ENCODE measurements around the gene OPCML.

The OPCML gene

DNA sequence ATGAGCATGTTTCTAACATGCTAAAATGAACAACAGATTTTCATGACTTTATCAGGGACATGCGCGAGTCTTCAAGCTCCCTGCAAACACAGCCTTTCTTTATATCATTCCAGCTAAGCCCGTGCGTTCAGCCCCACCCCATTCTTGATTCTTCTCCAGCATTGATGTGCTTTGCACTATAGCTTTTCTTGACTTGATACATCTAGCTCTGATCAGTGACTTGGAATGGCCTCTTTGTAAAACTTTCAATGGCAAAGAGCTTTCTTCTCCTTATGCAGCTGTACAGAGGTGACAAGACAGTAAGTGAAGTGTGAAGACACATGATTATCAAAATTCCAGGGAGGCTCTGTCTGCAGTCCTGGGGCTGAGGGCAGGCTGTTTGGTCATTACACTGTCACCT is 561.0 kb downstream of the OPCML start:
- DNase-seq, result no peak

- no peak for DNase-seq
These were observed 562.4 kb downstream of the OPCML start for GRCh38 chr11:132969892-132970291.

- DNase-seq, result no peak
These were observed 570.3 kb downstream of the OPCML start for GRCh38 chr11:132962041-132962440.

- DNase-seq, result no peak
These were observed 570.8 kb downstream of the OPCML start for GRCh38 chr11:132961453-132961852.

- no peak for DNase-seq
These were observed 571.8 kb downstream of the OPCML start for GRCh38 chr11:132960273-132961078.

DNA sequence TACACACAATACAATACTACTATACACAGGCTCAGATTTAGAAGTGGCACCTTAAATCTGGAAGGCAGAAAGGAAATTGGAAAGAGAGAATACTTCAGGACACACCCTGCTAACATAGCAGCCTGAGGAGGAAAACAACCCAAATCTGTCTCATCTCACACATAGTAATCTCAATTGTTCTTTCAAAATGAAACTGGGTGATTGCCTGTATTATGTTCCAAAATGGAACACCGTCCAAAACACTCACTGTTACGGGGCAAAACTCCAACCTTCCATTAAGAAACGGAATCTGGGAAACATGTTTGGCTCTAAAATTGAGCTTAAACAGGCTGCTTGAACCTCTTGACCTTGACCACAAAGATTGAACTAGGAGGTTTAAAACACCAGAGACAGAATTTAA is 572.6 kb downstream of the OPCML start:
- no peak for DNase-seq

DNA sequence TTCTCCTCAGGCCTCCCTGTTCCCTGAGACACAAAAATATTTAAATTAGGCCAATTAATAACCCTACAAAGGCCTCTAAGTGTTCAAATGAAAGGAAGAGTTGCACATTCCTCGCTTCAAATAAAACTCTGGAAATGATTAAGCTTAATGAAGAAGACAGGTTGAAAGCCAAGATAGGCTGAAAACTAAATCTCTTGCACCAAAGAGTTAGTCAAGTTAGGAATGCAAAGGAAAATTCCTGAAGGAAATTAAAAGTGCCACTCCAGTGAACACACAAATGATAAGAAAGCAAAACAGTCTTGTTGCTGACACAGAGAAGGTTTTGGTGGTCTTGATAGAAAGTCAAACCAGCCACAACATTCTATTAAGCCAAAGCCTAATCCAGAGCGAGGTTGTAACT is 574.4 kb downstream of the OPCML start:
- no peak for DNase-seq

- DNase-seq, result no peak
These were observed 584.0 kb downstream of the OPCML start for GRCh38 chr11:132948252-132948651.

GRCh38 chr11:132944569-132944944 is 587.7 kb downstream of the OPCML start:
- DNase-seq, result no peak

DNA sequence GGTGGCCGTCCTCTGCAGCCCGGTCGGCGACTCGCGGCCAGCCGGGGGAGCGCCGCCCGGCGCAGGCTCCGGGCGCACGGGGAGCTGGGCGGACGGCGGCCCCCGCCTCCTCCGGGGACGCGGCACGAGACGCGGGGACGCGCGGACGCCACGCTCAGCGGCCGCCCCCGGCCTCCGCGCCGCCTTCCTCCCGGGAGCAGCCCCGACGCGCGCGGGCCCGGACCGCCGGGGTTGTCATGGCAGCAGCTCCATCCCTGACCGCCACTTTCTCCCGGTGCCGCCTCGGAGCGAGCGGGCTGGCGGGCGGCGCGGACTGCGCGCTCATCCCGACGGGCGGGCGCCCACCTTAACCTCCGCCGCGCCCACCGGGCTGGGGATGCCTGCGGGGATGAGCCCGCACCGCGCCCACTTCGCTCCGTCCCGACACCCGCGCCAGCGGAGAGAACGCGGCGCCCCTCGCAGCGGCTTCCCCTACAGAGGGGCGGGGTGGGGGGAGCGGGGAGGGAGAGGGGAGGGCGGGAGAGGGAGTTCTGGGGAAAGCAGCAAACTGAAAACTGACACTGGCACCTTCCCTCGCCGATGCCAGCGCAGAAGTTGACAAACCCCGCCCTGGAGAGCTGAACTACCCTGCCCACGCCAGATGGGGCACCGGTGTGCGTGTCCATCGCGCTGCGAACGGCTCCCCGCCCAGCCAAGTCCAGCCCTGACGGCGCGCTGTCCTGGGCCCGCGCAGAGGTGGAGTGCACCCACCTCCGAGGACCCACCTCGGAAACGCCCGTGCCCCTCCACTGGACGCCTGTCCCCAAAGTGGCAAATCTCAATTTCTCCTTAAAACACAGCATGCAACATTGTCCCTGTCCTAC is 588.4 kb downstream of the OPCML start:
- peak; percentile 24 for DNase-seq

DNA sequence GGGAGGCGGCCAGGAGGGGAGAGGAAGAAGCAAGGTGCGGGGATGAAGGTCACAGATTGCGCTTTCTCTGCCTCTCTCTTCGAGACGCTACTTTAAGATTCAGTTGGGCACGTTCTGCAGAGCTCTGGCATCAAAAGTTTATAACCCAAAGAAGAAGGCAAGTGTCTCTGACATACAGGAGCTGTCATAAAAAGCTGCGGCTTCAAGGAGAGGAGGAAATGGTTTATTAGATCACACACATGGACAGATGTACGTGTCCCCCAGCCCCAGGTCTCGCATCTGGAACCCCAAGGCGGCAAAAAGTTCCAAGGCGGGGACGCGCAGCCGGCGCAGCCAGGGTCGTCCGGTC is 589.0 kb downstream of the OPCML start:
- peak; percentile 40 for DNase-seq

DNA sequence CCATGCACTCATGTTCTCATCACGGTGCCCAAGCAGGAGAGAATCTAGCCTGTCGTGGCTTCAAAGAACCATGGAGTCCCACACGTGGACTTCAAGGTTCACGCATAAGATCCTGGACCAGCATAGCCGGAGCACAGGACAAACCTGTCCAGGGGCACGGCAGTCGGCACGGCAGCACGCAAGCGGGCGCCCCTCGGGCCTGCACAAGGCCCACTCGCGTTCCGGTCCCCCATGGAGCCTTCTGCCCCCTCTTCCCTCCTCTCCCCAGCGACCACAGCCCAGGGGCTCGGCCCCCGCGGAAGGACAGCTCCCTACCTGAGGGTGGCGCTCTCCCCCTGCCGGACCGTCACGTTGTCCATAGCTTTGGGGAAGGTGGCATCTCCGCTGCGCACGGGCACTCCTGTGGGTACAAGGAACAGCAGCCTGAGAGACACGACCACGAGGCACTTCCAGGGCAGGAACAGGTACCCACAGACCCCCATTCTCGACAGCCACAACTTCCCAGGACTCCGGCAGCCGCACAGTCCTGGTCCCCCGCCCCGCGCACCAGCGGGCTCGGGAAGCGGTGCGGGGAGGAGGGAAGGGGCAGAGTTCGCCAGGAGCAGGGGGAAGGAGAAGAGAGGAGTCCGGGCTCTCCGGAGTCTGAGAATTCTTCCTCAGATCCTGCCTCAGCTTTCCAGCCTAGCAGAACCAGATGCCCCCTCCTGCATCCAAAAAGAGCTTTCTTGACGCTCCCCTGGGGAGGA is 589.5 kb downstream of the OPCML start:
- DNase-seq, result peak; percentile 40

- no peak for DNase-seq
These were observed 590.5 kb downstream of the OPCML start for GRCh38 chr11:132941761-132942160.

GRCh38 chr11:132941024-132941646 is 591.2 kb downstream of the OPCML start:
- peak; percentile 71 for DNase-seq

DNA sequence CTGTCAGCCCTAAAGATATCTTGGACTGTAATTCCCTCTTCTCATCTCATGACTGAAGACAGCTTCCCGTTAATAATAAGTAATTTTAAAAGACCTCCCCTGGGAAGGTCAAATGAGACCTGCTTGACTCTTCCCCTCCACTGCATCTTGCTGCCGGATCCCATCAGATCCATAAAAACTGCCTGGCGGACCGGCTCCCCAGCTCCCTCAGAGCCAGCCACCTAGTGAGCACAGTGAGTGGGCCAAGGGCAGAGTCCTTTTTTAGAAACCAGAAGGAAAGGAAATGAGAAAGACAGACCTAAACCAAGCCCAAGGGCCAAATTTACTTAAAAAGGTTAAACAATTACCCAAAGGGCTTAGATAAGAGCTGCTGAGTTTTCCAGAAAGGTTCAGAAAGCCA is 595.3 kb downstream of the OPCML start:
- DNase-seq, result no peak

GRCh38 chr11:132935383-132935782 is 596.9 kb downstream of the OPCML start:
- DNase-seq, result no peak

DNA sequence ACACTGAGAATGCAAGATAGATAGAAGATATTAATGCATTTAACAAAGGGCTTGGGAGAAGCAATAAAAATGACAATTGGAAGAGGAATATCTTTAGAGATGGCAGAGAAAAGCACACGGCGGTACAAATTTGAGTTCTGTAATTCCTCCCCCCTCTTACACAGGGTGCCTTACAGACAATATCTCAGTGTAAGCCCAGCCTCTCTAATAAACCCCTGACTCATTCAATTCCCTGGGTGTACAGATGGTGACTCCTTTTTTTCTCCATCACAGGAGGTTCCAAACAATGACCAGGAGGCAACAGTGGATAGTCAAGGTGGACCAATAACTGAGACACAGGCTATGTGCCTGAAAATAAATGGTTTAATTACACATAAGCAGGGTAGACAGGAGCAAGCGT is 598.6 kb downstream of the OPCML start:
- peak; percentile 69 for DNase-seq

GRCh38 chr11:132925825-132926469 is 606.4 kb downstream of the OPCML start:
- DNase-seq, result no peak

DNA sequence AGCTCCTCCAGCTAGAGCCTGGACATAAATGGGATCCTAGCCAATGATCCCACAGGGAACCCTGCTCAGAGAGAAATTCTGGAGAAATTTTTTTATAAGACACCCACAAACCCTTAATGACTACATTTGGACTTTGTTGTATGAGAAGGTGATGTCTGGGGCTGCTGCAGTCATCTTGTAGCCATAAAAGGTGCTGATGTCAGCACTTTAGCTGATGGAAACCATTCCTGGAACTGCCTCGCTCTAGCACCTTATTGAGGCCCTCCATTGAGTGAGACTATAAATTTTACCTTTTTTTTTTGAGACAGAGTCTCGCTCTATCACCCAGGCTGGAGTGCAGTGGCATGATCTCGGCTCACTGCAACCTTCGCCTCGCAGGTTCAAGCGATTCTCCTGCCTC is 610.7 kb downstream of the OPCML start:
- DNase-seq, result no peak

DNA sequence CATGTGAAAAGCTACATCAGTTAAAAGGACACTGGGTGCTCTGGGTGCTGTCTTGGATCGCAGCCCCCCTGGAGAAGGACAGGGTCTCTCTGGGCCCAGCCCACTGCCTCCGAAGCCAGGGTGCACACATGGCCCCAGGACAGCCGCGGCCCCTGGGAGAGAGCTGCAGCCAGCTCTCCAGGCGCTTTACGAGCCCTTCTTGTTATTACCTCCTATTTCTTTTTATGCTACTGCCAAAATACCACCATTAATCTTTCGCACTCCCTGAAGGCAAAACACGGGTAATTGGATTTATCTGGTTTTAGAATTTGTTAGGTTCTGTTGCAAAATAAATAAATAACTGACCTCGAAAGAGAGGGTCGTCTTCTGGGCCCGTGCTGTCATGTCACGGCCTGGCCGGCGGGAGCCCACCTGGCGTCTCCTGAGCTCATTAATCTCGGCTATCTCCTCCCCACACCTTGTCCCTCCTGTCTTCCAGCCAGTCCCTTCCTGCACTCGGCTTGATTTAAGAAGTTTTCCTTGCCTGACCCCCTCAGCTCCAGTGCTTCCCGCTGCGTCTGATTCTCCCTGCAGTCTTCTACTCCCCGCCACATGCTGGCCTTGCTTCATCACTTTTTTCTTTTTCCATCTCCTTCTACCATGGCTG is 611.7 kb downstream of the OPCML start:
- no peak for DNase-seq

DNA sequence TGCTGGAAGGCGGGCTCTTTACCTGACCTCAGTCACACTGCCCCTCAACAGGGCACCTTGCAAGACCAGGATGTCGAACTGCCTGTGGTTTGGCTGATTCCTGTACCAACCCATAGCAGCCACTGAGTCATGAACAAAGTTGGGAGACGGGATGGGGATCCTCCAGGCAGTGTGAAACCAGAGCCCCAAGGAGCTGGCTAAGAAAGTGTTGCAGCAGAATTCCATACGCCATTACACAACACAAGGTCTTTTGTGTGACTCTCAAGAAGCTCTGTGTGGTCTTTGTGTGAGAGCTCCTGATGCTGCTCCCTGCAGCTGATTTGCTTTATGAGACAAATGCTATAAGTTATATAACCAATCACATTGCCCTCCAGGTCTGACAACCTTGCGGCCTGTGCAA is 617.7 kb downstream of the OPCML start:
- no peak for DNase-seq

GRCh38 chr11:132913886-132914285 is 618.4 kb downstream of the OPCML start:
- DNase-seq, result no peak
